GM11168 (cell line): ENCODE data around the gene SLC23A3.

ENCODE experiments used
- in situ Hi-C: fragments of 300-500 bp; cut with MboI; formaldehyde crosslinking; loops from one replicate; pipeline ENCODE4 v1.12.0; 2022; ENCODE audit warnings: low sequenced_read_pairs; ENCODE audit not compliant: unreplicated experiment

SLC23A3 gene

GRCh38 chr2:219118504-219118903 is 51.3 kb downstream of the SLC23A3 start:
- in situ Hi-C loops, result loop anchor here (10.0 kb wide), 1 partner anchor 64 kb away; no protein-coding TSS in a partner anchor

GRCh38 chr2:219116776-219117646 is 52.8 kb downstream of the SLC23A3 start:
- in situ Hi-C loops, result loop anchor here (10.0 kb wide), 1 partner anchor 62 kb away; no protein-coding TSS in a partner anchor

GRCh38 chr2:219112651-219113338 is 57.0 kb downstream of the SLC23A3 start:
- in situ Hi-C loops, result loop anchor here (10.0 kb wide), 1 partner anchor 58 kb away; no protein-coding TSS in a partner anchor

DNA sequence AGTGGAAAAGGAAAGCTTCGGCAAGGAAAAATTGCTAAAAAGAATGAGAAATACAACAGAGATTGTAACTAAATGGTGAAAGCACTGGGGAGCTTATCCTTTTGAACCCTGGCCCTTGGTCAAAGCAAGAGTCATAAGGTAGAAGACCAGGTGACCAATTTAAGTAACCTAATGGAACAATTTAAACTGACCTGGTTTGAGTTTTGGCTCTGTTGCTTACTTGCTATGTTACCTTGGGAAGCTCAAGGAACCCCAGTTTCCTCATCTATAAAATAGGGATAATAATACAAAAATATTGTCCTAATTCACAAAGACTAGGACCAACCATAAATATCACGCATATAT is 57.8 kb downstream of the SLC23A3 start:
- in situ Hi-C loops, result loop anchor here (10.0 kb wide), 1 partner anchor 57 kb away; no protein-coding TSS in a partner anchor
